Psoas muscle (tissue), 8 donors: Measurements from ENCODE around the gene ADRA2B. TPM values are rescaled to one million over a fixed set of nuclear protein-coding genes. Genes with fewer than 3 reads are reported as not detected.

Experiments
- ATAC-seq, 4 donors: fragments of 200-7000 bp; cut with Tn5 transposase; one replicate each; pipeline ENCODE4 v1.9.1; 2020; ENCODE audit warnings: moderate library complexity in 3 of 4, mild to moderate bottlenecking in 2 of 4
- DNase-seq, 2 donors: peaks; one replicate each; pipeline ENCODE4 v3.0.0-alpha.2; 2020
- H3K27ac ChIP-seq: fragments of 200-600 bp; one replicate; pipeline ENCODE4 v1.8.0; 2022
- H3K27me3 ChIP-seq, 3 donors: fragments of 200-600 bp in 1 of 3; one replicate each; pipeline versions ENCODE4 v1.6.1 to v1.8.0; 2013 to 2022; ENCODE audit warnings: low read length in 2 of 3, mild to moderate bottlenecking in 2 of 3, moderate library complexity in 1 of 3; ENCODE audit not compliant: insufficient read depth in 3 of 3
- H3K36me3 ChIP-seq, 2 donors: fragments of 200-600 bp in 1 of 2; one replicate each; pipeline versions ENCODE4 v1.6.1 to v1.8.0; 2013 to 2022; ENCODE audit warnings: low read depth in 1 of 2, mild to moderate bottlenecking in 1 of 2, moderate library complexity in 1 of 2; ENCODE audit not compliant: insufficient read depth in 1 of 2
- H3K4me1 ChIP-seq: fragments of 200-600 bp; one replicate; pipeline ENCODE4 v1.8.0; 2022
- H3K4me3 ChIP-seq: fragments of 200-600 bp; one replicate; pipeline ENCODE4 v1.8.0; 2022; ENCODE audit warnings: mild to moderate bottlenecking
- H3K9me3 ChIP-seq: fragments of 200-600 bp; one replicate; pipeline ENCODE4 v1.8.0; 2022
- WGBS, 3 donors: extraction: QIAGEN DNeasy Blood & Tissue Kit; methylation state at CpG; one replicate each; pipeline versions ENCODE4 v1.1.6 to v1.1.7; 2013; 5-methylcytosine and 5-hydroxymethylcytosine counted together
- intact Hi-C, 2 donors: fragments of 100-400 bp; cut with DNase I; formaldehyde crosslinking; loops; one replicate each; pipeline versions ENCODE4 v1.11.0 to v1.14.2; 2022
- polyA plus RNA-seq, 3 donors: library from polyadenylated mRNA; stranded (reverse); fragments of 200-250 nt; gene quantifications; one replicate each; pipeline ENCODE4 v1.2.3, GENCODE V29; 2013
- total RNA-seq, 4 donors: library from RNA; stranded (reverse); fragmentation: NEBNext Ultra II Directional in 2 of 4; extraction: Animal tissue kit (Norgen Biotek cat#: 25700) in 2 of 4; gene quantifications; one replicate each; pipeline versions ENCODE4 v1.2.1 to v1.2.4, GENCODE V29; 2021 to 2023
- TF ChIP-seq, protein P1 (sequence below): fragments of 200-600 bp; IDR thresholded peaks from one replicate; pipeline ENCODE4 v1.8.0; 2022; ENCODE audit warnings: antibody characterized with exemption
- donor health status: healthy with polysubstance abuse.
- donor health status: DM: no; HTN: no; CAD: no; lungs with moderate emphysema.
- donor health status: Bipolar disorder and iron deficiency.
- donor health status: healthy.
- donor health status: DM: yes; HTN: yes; CAD: no.
- donor health status: DM: no; HTN: no; CAD: no.
- donor health status: DM: no; HTN: no; CAD: no.
- donor health status: DM: yes; HTN: yes; CAD: no.

ADRA2B gene
- total and polyA plus RNA-seq, 7 donors, result 1.6 to 5.3 (median 2.1) TPM

DNA sequence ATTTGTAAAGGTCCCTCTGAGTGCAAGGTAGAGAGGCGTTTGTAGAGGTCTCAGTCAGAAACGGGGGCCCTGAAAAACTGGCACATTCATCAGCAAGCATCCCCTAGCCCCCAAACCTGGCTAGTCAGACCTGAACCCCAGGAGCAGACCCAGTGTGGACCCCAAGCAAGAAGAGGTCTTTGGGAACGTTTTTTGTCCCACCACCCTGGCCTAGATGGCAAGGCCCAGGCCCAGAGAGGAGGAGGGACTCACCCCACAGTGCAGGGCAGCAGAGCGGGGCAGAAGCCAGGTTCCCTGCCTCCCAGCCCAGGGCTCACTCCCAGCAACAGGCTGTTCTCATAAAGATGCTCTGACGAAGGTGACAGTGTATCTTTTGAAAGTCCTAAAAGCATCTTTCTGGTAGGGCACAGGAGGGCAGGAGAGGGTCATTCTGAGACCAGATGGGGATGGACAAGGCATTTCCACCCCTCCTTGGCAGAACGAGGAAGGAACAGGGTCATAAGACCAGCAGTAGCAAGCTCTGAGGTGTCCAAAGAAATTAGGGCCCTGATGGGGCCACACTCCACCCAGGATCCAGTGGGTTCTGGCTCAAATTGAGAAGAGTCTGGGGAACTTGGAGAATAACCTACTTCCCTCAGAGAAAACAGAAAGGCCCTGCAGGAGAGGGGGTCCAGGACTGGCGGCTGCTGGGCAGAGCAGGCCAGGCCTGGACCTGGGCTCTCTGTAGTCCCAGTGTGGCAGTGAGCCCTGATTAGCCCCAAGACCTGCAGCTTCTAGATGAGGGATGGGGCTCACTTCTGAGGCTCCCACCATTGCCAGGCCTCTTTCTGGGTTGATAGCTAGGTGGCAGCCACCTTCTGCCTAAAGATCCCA lies 18.2 kb downstream of the ADRA2B start:
- H3K4me3 ChIP-seq, result no peak overlapping the region
- TF ChIP-seq, protein P1, sequence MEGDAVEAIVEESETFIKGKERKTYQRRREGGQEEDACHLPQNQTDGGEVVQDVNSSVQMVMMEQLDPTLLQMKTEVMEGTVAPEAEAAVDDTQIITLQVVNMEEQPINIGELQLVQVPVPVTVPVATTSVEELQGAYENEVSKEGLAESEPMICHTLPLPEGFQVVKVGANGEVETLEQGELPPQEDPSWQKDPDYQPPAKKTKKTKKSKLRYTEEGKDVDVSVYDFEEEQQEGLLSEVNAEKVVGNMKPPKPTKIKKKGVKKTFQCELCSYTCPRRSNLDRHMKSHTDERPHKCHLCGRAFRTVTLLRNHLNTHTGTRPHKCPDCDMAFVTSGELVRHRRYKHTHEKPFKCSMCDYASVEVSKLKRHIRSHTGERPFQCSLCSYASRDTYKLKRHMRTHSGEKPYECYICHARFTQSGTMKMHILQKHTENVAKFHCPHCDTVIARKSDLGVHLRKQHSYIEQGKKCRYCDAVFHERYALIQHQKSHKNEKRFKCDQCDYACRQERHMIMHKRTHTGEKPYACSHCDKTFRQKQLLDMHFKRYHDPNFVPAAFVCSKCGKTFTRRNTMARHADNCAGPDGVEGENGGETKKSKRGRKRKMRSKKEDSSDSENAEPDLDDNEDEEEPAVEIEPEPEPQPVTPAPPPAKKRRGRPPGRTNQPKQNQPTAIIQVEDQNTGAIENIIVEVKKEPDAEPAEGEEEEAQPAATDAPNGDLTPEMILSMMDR, result no peak
- no peaks in the 10 kb centered on the region for H3K27me3 ChIP-seq
- no peak for DNase-seq
- ATAC-seq, result peak in 1 of 4 donors; percentile 23
- no peaks in the 10 kb centered on the region for H3K9me3 ChIP-seq
- peak overlapping the region; percentile 15 for H3K27ac ChIP-seq
- H3K4me1 ChIP-seq, result peaks cover 8% of the 10 kb centered on the region
- intact Hi-C loops, result no loop called here
- no peaks in the 10 kb centered on the region for H3K36me3 ChIP-seq
- 84 to 90% (median 88%) methylated on average over 7 of the region's 7 CpGs for WGBS, 3 donors

DNA sequence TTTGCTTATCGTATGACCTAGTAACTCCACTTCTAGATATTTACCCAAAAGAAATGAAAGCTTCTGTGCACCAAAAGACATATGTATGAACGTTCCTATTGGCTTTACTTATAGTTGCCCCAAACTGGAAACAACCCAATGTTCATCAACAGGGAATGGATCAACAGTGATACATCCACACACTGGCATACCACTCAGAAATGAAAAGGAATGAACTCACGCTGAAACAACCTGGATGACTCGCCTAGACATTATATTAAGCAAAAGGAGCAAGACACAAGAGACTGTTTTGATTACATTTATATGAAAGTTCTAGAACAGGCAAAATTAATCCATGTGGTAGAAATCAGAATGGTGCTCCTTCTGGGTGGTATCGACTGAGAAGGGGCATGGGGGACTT lies 18.9 kb downstream of the ADRA2B start:
- ATAC-seq, result no peak
- intact Hi-C loops, result no loop called here
- 93 to 96% (median 95%) methylated on average over 5 of the region's 5 CpGs for WGBS, 3 donors
- Histone ChIP-seq H3K4me1 (peaks cover 8% of the 10 kb centered on the region), H3K4me3 (no peak overlapping the region), H3K36me3 (no peaks in the 10 kb centered on the region), H3K27me3 (no peaks in the 10 kb centered on the region), H3K9me3 (no peaks in the 10 kb centered on the region), H3K27ac (no peak overlapping the region)
- TF ChIP-seq, protein P1, result no peak
- DNase-seq, result no peak

DNA sequence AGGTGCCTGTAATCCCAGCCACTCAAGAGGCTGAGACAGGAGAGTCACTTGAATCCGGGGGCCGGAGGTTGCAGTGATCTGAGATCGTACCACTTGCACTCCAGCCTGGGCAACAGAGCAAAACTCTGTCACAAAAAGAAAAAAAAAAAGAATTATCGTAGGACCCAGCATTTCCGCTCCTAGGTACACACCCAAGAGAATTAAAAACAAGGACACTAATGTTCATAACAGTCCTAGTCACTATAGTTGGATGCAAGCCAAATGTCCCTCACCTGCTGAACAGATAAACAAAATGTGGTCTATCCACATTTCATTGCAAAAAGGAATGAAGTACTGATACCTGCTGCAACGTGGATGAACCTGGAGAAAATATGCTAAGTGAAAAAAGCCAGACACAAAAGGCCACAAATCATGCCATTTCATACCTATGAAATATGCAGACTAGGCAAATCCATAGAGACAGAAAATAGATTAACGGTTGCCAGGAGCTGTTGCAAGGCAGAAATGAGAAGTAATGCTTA lies 21.2 kb downstream of the ADRA2B start:
- intact Hi-C loops, result no loop called here

DNA sequence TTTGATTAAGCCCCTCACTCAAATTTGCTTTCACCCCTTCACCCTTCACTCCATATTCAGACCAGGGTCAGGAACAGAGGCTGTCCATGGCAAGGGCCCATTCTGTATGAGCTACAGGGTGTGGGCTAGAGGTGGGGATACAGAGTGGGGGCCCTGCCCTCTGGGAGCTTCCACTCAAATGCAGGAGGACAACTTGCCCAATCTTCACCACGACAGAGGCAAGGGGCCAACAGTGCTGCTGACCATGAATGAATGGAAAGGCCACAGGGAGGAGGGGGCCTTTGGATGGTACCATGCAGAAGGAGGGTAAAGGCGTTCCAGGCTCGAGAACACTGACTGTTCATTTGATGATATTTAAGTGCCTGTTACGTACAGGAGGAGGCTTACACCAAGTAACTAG lies 22.8 kb downstream of the ADRA2B start:
- peak in 1 of 2 donors; percentile 8 for DNase-seq
- peaks cover under 1% of the 10 kb centered on the region for H3K4me1 ChIP-seq
- no peaks in the 10 kb centered on the region for H3K36me3 ChIP-seq
- no peaks in the 10 kb centered on the region for H3K9me3 ChIP-seq
- intact Hi-C loops, result no loop called here
- 90 to 93% (median 93%) methylated on average over 4 of the region's 4 CpGs for WGBS, 3 donors
- ATAC-seq, result no peak
- TF ChIP-seq, protein P1, result no peak
- no peak overlapping the region for H3K27ac ChIP-seq
- H3K27me3 ChIP-seq, result no peaks in the 10 kb centered on the region
- H3K4me3 ChIP-seq, result no peak overlapping the region

More for the DNA sequence above, 21.2 kb downstream of the ADRA2B start:
- DNase-seq (no peak), ATAC-seq (no peak)
- Histone ChIP-seq H3K27ac (no peak overlapping the region), H3K9me3 (no peaks in the 10 kb centered on the region), H3K4me1 (peaks cover 8% of the 10 kb centered on the region), H3K36me3 (no peaks in the 10 kb centered on the region), H3K27me3 (no peaks in the 10 kb centered on the region), H3K4me3 (no peak overlapping the region)
- WGBS, 3 donors, result 73 to 80% (median 79%) methylated on average over 7 of the region's 7 CpGs
- TF ChIP-seq, protein P1, result no peak
